ENCODE results near the gene EPHA5. TPM values are rescaled to one million over a fixed set of nuclear protein-coding genes. Genes with fewer than 3 reads are reported as not detected.

Gene EPHA5
- total RNA-seq, 1 experiment from 2014 or later, result not detected

GRCh38 chr4:65617416-65617815 lies 52.9 kb downstream of the EPHA5 start:
- H3K36me3 ChIP-seq (ENCODE audit: control insufficient read depth in 1 of 2, insufficient read depth in 2 of 2, low read length in 2 of 2), result no peaks in the 10 kb centered on the region
- no peak overlapping the region for H2AFZ ChIP-seq (ENCODE audit: low read depth, low read length, poor library complexity, severe bottlenecking)
- H3K9me3 ChIP-seq (ENCODE audit: control insufficient read depth in 1 of 2, insufficient read depth in 1 of 2, low read depth in 1 of 2, low read length in 2 of 2), result peaks cover 0 to 12% of the 10 kb centered on the region in 2 experiments; a peak in 3 of 4 replicates
- no peaks in the 10 kb centered on the region for H4K20me1 ChIP-seq (ENCODE audit: insufficient read depth)
- ChIA-PET CTCF (no interaction called here), RAD21 (ENCODE audit: low non-redundant PET in 1 of 2, low total read pairs in 2 of 2, uncharacterized antibody in 2 of 2, unreplicated experiment in 2 of 2) (no interaction called here), POLR2A (no interaction called here)
- DNase-seq (ENCODE audit: low read depth, low spot score) (no peak), ATAC-seq (no peak)
- H3K79me2 ChIP-seq (ENCODE audit: insufficient read depth, low read length), result no peaks in the 10 kb centered on the region
- H3K4me3 ChIP-seq (replicated peaks in 1 of 2; ENCODE audit: low read depth in 1 of 2, low read length in 2 of 2), result no peak overlapping the region
- H3K4me1 ChIP-seq (ENCODE audit: control insufficient read depth in 1 of 2, insufficient read depth in 2 of 2, low read length in 2 of 2), result no peaks in the 10 kb centered on the region
- no peaks in the 10 kb centered on the region for H3K27me3 ChIP-seq (ENCODE audit: insufficient read depth, low read length)
- TF ChIP-seq ZFX (IDR thresholded peaks at IDR 0.05), result no peak
- TF ChIP-seq YY1 (IDR thresholded peaks at IDR 0.05; ENCODE audit: extremely low read depth, insufficient replicate concordance, low read depth, low read length), result no peak
- TF ChIP-seq POLR2A (IDR thresholded peaks at IDR 0.05; ENCODE audit: borderline replicate concordance, extremely low read depth, insufficient read depth, insufficient read length), result no peak
- TF ChIP-seq ZNF274 (IDR thresholded peaks at IDR 0.05; ENCODE audit: low read depth, low read length), result no peak
- TF ChIP-seq, protein P1, sequence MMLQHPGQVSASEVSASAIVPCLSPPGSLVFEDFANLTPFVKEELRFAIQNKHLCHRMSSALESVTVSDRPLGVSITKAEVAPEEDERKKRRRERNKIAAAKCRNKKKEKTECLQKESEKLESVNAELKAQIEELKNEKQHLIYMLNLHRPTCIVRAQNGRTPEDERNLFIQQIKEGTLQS (IDR thresholded peaks at IDR 0.05), result no peak
- TF ChIP-seq SIN3A (IDR thresholded peaks at IDR 0.05; ENCODE audit: low read depth), result no peak
- TF ChIP-seq EZH2 (IDR thresholded peaks at IDR 0.05), result no peak
- no peak for TF ChIP-seq JUND (IDR thresholded peaks at IDR 0.05)
- TF ChIP-seq, protein P2, sequence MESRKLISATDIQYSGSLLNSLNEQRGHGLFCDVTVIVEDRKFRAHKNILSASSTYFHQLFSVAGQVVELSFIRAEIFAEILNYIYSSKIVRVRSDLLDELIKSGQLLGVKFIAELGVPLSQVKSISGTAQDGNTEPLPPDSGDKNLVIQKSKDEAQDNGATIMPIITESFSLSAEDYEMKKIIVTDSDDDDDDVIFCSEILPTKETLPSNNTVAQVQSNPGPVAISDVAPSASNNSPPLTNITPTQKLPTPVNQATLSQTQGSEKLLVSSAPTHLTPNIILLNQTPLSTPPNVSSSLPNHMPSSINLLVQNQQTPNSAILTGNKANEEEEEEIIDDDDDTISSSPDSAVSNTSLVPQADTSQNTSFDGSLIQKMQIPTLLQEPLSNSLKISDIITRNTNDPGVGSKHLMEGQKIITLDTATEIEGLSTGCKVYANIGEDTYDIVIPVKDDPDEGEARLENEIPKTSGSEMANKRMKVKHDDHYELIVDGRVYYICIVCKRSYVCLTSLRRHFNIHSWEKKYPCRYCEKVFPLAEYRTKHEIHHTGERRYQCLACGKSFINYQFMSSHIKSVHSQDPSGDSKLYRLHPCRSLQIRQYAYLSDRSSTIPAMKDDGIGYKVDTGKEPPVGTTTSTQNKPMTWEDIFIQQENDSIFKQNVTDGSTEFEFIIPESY (IDR thresholded peaks at IDR 0.05; ENCODE audit: extremely low read depth, insufficient replicate concordance, low read length), result no peak
- no peak for TF ChIP-seq MAX (IDR thresholded peaks at IDR 0.05)
- TF ChIP-seq CTCF (IDR thresholded peaks at IDR 0.05 in 2 of 3, conservative IDR thresholded peaks at IDR 0.05 in 1 of 3; ENCODE audit: borderline replicate concordance in 1 of 3, insufficient read depth in 1 of 3, low read depth in 2 of 3, low read length in 2 of 3), result no peak
- TF ChIP-seq FOSL1 (IDR thresholded peaks at IDR 0.05; ENCODE audit: low read depth), result no peak
- no peak for TF ChIP-seq ELF1 (IDR thresholded peaks at IDR 0.05; ENCODE audit: borderline replicate concordance, low read depth)
- TF ChIP-seq SRF (IDR thresholded peaks at IDR 0.05; ENCODE audit: low read depth), result no peak
- no peak overlapping the region for H3K9ac ChIP-seq (ENCODE audit: low read length)
- H3K9me2 ChIP-seq (ENCODE audit: insufficient read depth), result no peaks in the 10 kb centered on the region
- intact Hi-C loops (cut with micrococcal nuclease), result no loop called here
- H3K4me2 ChIP-seq (ENCODE audit: low read length), result no peak overlapping the region
- H3K27ac ChIP-seq (ENCODE audit: low read depth, low read length), result no peak overlapping the region
- no TSS peak for BruUV-seq (replicated peaks)

Data from HCT116 (cell line).